ENCODE results near the gene C11orf97. TPM values are rescaled to one million over a fixed set of nuclear protein-coding genes. Genes with fewer than 3 reads are reported as not detected.

C11orf97 gene
- total and polyA plus RNA-seq, 12 donors, result 0.17 TPM; not detected in 11

GRCh38 chr11:94507485-94507884 lies 4.8 kb upstream of the C11orf97 start:
- no peak overlapping the region for H3K4me3 ChIP-seq
- no peaks in the 10 kb centered on the region for H3K36me3 ChIP-seq (replicated peaks in 1 of 2)
- no peak overlapping the region for H3K27ac ChIP-seq
- 64 to 82% (median 69%) methylated on average over 4 of the region's 4 CpGs for WGBS, 4 donors
- TF ChIP-seq, protein P1, sequence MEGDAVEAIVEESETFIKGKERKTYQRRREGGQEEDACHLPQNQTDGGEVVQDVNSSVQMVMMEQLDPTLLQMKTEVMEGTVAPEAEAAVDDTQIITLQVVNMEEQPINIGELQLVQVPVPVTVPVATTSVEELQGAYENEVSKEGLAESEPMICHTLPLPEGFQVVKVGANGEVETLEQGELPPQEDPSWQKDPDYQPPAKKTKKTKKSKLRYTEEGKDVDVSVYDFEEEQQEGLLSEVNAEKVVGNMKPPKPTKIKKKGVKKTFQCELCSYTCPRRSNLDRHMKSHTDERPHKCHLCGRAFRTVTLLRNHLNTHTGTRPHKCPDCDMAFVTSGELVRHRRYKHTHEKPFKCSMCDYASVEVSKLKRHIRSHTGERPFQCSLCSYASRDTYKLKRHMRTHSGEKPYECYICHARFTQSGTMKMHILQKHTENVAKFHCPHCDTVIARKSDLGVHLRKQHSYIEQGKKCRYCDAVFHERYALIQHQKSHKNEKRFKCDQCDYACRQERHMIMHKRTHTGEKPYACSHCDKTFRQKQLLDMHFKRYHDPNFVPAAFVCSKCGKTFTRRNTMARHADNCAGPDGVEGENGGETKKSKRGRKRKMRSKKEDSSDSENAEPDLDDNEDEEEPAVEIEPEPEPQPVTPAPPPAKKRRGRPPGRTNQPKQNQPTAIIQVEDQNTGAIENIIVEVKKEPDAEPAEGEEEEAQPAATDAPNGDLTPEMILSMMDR (IDR thresholded peaks at IDR 0.05), result no peak
- TF ChIP-seq POLR2A (IDR thresholded peaks at IDR 0.05), result no peak
- no peaks in the 10 kb centered on the region for H3K27me3 ChIP-seq
- intact Hi-C loops (cut with DNase I), result loop anchor here in 1 of 2 donors (10.0 kb wide), 3 partner anchors 333 to 613 kb away; no protein-coding TSS in a partner anchor
- no peaks in the 10 kb centered on the region for H3K9me3 ChIP-seq (replicated peaks in 1 of 3)
- peaks cover 8% of the 10 kb centered on the region in 2 donors for H3K4me1 ChIP-seq (replicated peaks in 1 of 2)
- no peak for DNase-seq

DNA sequence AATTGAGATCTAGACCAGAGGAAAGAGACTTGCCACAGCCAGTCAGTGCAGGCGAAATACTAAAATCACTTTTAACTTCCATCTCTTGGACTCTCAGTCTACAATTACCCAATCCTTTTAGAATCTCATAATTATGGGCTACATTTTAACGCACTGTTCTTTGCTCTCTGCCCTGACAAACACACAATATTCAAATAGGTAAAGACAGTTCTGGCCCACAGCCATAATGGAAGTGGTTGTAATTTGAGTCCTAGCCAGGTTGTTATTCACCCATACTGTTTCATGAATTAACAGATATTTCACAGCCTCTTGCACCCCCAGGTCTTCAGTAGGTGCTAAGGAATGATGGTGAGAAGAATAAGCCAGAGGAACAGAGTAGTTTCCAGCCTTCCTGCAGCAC lies 830 bp downstream of the C11orf97 start:
- H3K4me3 ChIP-seq, result no peak overlapping the region
- no peaks in the 10 kb centered on the region for H3K36me3 ChIP-seq (replicated peaks in 1 of 2)
- WGBS, 4 donors, result 59 to 84% (median 70%) methylated on average over 2 of the region's 2 CpGs
- H3K27me3 ChIP-seq, result no peaks in the 10 kb centered on the region
- no peak for DNase-seq
- H3K4me1 ChIP-seq (replicated peaks in 1 of 2), result peaks cover 10 to 14% of the 10 kb centered on the region in 2 donors
- intact Hi-C loops (cut with DNase I), result no loop called here
- no peaks in the 10 kb centered on the region for H3K9me3 ChIP-seq (replicated peaks in 1 of 3)
- H3K27ac ChIP-seq, result no peak overlapping the region
- TF ChIP-seq, protein P1 (IDR thresholded peaks at IDR 0.05), result no peak
- no peak for TF ChIP-seq POLR2A (IDR thresholded peaks at IDR 0.05)

DNA sequence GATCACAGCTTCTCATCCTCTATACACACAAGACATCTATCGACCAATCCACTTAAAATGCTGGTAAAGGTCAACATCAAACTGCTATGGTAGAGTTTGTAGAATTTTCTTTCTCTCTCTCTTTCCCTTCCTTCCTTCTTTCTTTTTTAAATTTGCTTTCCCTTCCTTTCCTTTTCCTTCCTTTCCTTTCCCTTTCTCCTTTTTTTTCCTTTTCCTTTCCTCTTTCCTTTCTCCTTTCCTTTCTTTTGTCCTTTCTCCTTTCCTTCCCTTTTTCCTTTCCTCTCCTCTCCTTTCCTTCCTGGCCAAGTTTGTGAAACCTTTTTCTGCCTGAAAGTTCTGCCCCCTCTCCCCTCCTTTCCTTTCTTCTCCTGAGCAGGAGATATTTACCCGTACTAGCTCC lies 3.1 kb downstream of the C11orf97 start:
- Histone ChIP-seq H3K27ac (no peak overlapping the region), H3K27me3 (no peaks in the 10 kb centered on the region), H3K4me1 (replicated peaks in 1 of 2) (peaks cover 10 to 18% of the 10 kb centered on the region in 2 donors), H3K9me3 (replicated peaks in 1 of 3) (no peaks in the 10 kb centered on the region), H3K4me3 (no peak overlapping the region), H3K36me3 (replicated peaks in 1 of 2) (no peaks in the 10 kb centered on the region)
- intact Hi-C loops (cut with DNase I), result no loop called here
- TF ChIP-seq, protein P1 (IDR thresholded peaks at IDR 0.05), result no peak
- no peak for TF ChIP-seq POLR2A (IDR thresholded peaks at IDR 0.05)
- 75 to 88% (median 79%) methylated on average over 2 of the region's 2 CpGs for WGBS, 4 donors
- no peak for DNase-seq

DNA sequence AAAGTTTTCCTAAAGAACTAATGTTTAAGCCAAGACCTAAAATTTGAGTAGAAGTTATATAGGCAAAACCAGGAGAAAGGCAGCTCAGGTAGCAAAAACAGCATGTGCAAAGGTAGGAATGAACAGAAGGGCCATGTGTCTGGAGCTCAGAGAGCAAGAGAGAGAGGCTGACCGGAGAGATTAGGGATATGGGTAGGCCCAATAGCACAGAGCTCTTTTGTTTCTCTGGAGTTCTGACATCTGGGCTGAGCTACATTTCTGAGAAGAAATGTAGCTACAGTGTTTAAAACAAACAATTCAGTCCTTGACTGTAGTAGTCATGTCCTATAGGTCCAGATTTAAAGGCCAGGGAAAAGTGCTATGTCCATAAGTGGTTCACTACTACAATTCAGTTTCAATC lies 4.5 kb downstream of the C11orf97 start:
- Histone ChIP-seq H3K27me3 (no peaks in the 10 kb centered on the region), H3K4me3 (no peak overlapping the region), H3K36me3 (replicated peaks in 1 of 2) (no peaks in the 10 kb centered on the region), H3K9me3 (replicated peaks in 1 of 3) (no peaks in the 10 kb centered on the region), H3K4me1 (replicated peaks in 1 of 2) (peaks cover 9 to 18% of the 10 kb centered on the region in 2 donors), H3K27ac (no peak overlapping the region)
- intact Hi-C loops (cut with DNase I), result no loop called here
- no peak for DNase-seq
- TF ChIP-seq POLR2A (IDR thresholded peaks at IDR 0.05), result no peak
- 0 to 100% (median 56%) methylated on average over 1 of the region's 1 CpG for WGBS, 4 donors

DNA sequence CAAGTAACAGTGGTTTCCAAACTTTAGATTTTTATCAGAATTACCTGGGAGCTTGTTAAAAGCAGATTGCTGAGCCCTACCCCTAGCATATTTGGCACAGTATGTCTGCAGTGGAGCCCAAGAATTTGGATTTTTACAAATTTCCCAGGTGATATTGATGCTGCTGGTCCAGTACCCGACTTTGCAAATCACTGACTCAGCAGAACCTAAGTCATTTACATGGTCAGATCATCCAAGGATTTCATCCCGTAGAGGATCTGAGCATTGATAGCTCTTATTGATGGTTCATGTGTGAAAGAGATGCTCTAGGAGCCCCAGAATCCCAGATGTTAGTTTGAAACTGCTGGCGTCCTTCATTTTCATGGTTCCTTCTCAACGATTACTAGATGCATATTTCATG lies 6.0 kb downstream of the C11orf97 start:
- no peaks in the 10 kb centered on the region for H3K9me3 ChIP-seq (replicated peaks in 1 of 3)
- H3K27me3 ChIP-seq, result no peaks in the 10 kb centered on the region
- 55 to 71% (median 56%) methylated on average over 4 of the region's 4 CpGs for WGBS, 4 donors
- no peak for DNase-seq
- no peak overlapping the region for H3K4me3 ChIP-seq
- H3K4me1 ChIP-seq (replicated peaks in 1 of 2), result peaks cover 0 to 4% of the 10 kb centered on the region in 2 donors
- intact Hi-C loops (cut with DNase I), result no loop called here
- H3K36me3 ChIP-seq (replicated peaks in 1 of 2), result no peaks in the 10 kb centered on the region
- no peak for TF ChIP-seq POLR2A (IDR thresholded peaks at IDR 0.05)
- H3K27ac ChIP-seq, result no peak overlapping the region
